ENCODE measurements around the gene RNF4. TPM values are rescaled to one million over a fixed set of nuclear protein-coding genes. Genes with fewer than 3 reads are reported as not detected.

The RNF4 gene
- polyA plus RNA-seq, 3 donors: 28.8 to 41.3 (median 37.0) TPM

DNA sequence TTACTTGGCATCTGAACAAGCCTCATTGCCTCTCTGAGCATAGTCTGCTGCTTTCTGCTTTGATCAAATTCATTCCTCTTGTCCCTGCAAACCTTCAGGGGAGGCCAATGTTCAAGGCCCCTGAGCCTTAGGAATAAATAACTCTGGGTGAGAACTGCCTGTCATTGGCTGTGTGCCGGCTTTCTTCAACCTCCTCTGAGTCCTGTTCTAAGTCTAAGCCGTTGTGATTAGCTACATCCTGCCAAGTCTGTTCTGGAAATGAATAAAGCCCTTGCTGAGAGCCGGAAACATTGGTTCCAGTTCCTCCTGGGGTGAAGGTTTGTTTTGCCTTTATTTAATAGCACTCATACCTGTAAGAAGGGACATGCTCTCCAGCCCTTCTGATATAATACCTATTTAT lies 13.8 kb downstream of the RNF4 start:
- no peak overlapping the region for H3K4me3 ChIP-seq (replicated peaks in 1 of 3; ENCODE audit: low read depth in 2 of 3, low read length in 3 of 3)
- no peak for DNase-seq
- H4K20me1 ChIP-seq (ENCODE audit: insufficient read depth, low read length): peaks cover 92% of the 10 kb centered on the region

DNA sequence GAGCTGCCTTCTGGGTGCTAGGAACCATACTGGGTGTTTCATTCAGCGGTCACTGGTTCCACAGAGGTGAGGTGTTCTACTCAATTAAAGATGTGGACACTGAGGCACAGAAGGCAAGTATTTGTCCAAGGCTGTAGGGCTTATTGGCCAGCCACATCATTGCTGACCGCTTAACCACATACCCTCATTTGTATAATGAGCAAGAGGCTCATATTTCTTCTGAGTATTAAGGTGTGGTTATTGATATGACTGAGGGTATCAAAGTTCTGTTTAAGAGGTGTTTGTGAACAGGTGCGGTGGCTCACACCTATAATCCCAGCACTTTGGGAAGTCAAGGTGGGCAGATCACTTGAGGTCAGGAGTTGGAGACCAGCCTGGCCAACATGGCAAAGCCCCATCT lies 14.3 kb downstream of the RNF4 start:
- H3K9ac ChIP-seq (ENCODE audit: insufficient read depth, low read length, poor library complexity, severe bottlenecking): no peak overlapping the region
- intact Hi-C loops (cut with micrococcal nuclease): no loop called here
- 100% methylated on average over 1 of the region's 3 CpGs for WGBS (ENCODE audit: insufficient coverage)

More for the DNA sequence above, 13.8 kb downstream of the RNF4 start:
- peaks cover 95% of the 10 kb centered on the region for H3K79me2 ChIP-seq (ENCODE audit: insufficient read depth, low read length)
- no peaks in the 10 kb centered on the region for H3K9me3 ChIP-seq (replicated peaks in 1 of 2; ENCODE audit: control insufficient read depth in 1 of 2, insufficient read depth in 1 of 2, low read length in 2 of 2)
- WGBS (ENCODE audit: insufficient coverage): 80% methylated on average over 1 of the region's 3 CpGs
- no peaks in the 10 kb centered on the region for H3K36me3 ChIP-seq (replicated peaks in 1 of 2; ENCODE audit: control insufficient read depth in 1 of 2, insufficient read depth in 2 of 2, low read length in 2 of 2)
- H3K4me2 ChIP-seq (replicated peaks; ENCODE audit: extremely low read depth, low read length, poor library complexity, severe bottlenecking): no peak overlapping the region
- Mint-ChIP-seq H3K36me3 (peaks cover 4 to 16% of the 10 kb centered on the region in 2 donors), H3K4me3 (peak overlapping the region in 1 of 2 donors; percentile 11), H3K27me3 (ENCODE audit: low read depth in 3 of 3) (peaks cover 0 to 1% (median 0%) of the 10 kb centered on the region in 3 donors), H3K27ac (peak overlapping the region; percentile 69 to 92 (median 84)), H3K9me3 (no peaks in the 10 kb centered on the region), H3K4me1 (peaks cover 93% of the 10 kb centered on the region)
- no peaks in the 10 kb centered on the region for H3K27me3 ChIP-seq (ENCODE audit: control insufficient read depth in 2 of 2, insufficient read depth in 2 of 2, low read length in 2 of 2)
- peak overlapping the region; percentile 29 to 71 for H3K27ac ChIP-seq (ENCODE audit: low read depth in 1 of 2, low read length in 2 of 2)
- TF ChIP-seq, protein P1, sequence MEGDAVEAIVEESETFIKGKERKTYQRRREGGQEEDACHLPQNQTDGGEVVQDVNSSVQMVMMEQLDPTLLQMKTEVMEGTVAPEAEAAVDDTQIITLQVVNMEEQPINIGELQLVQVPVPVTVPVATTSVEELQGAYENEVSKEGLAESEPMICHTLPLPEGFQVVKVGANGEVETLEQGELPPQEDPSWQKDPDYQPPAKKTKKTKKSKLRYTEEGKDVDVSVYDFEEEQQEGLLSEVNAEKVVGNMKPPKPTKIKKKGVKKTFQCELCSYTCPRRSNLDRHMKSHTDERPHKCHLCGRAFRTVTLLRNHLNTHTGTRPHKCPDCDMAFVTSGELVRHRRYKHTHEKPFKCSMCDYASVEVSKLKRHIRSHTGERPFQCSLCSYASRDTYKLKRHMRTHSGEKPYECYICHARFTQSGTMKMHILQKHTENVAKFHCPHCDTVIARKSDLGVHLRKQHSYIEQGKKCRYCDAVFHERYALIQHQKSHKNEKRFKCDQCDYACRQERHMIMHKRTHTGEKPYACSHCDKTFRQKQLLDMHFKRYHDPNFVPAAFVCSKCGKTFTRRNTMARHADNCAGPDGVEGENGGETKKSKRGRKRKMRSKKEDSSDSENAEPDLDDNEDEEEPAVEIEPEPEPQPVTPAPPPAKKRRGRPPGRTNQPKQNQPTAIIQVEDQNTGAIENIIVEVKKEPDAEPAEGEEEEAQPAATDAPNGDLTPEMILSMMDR (IDR thresholded peaks at IDR 0.05): no peak
- intact Hi-C loops (cut with micrococcal nuclease): no loop called here
- peaks cover 68 to 75% of the 10 kb centered on the region in 2 donors for H3K4me1 ChIP-seq (ENCODE audit: control insufficient read depth in 1 of 2, insufficient read depth in 2 of 2, low read length in 2 of 2)
- no peak overlapping the region for H2AFZ ChIP-seq (ENCODE audit: insufficient read depth, low read depth, low read length, poor library complexity, severe bottlenecking)
- no peak overlapping the region for H3K9ac ChIP-seq (ENCODE audit: insufficient read depth, low read length, poor library complexity, severe bottlenecking)

More for the DNA sequence above, 14.3 kb downstream of the RNF4 start:
- Histone ChIP-seq H3K79me2 (ENCODE audit: insufficient read depth, low read length) (peaks cover 95% of the 10 kb centered on the region), H3K4me3 (replicated peaks in 1 of 3; ENCODE audit: low read depth in 2 of 3, low read length in 3 of 3) (no peak overlapping the region), H2AFZ (ENCODE audit: insufficient read depth, low read depth, low read length, poor library complexity, severe bottlenecking) (no peak overlapping the region), H3K27ac (ENCODE audit: low read depth in 1 of 2, low read length in 2 of 2) (peak overlapping the region; percentile 14 to 71), H4K20me1 (ENCODE audit: insufficient read depth, low read length) (peaks cover 92% of the 10 kb centered on the region), H3K9me3 (replicated peaks in 1 of 2; ENCODE audit: control insufficient read depth in 1 of 2, insufficient read depth in 1 of 2, low read length in 2 of 2) (no peaks in the 10 kb centered on the region), H3K36me3 (replicated peaks in 1 of 2; ENCODE audit: control insufficient read depth in 1 of 2, insufficient read depth in 2 of 2, low read length in 2 of 2) (peaks cover 0 to 3% of the 10 kb centered on the region in 2 donors), H3K4me1 (ENCODE audit: control insufficient read depth in 1 of 2, insufficient read depth in 2 of 2, low read length in 2 of 2) (peaks cover 72 to 76% of the 10 kb centered on the region in 2 donors), H3K27me3 (ENCODE audit: control insufficient read depth in 2 of 2, insufficient read depth in 2 of 2, low read length in 2 of 2) (no peaks in the 10 kb centered on the region), H3K4me2 (replicated peaks; ENCODE audit: extremely low read depth, low read length, poor library complexity, severe bottlenecking) (no peak overlapping the region)
- no peaks in the 10 kb centered on the region for H3K9me3 Mint-ChIP-seq
- no peak for DNase-seq
- peak overlapping the region; percentile 53 to 92 (median 76) for H3K27ac Mint-ChIP-seq
- TF ChIP-seq, protein P1 (IDR thresholded peaks at IDR 0.05): no peak
- no peak overlapping the region for H3K4me3 Mint-ChIP-seq
- H3K36me3 Mint-ChIP-seq: peaks cover 4 to 19% of the 10 kb centered on the region in 2 donors
- peaks cover 0 to 1% (median 0%) of the 10 kb centered on the region in 3 donors for H3K27me3 Mint-ChIP-seq (ENCODE audit: low read depth in 3 of 3)
- H3K4me1 Mint-ChIP-seq: peaks cover 93% of the 10 kb centered on the region

Measured in CD14-positive monocyte (primary cell).